Astrocyte (in vitro differentiated cells and primary cell): ENCODE results near the gene IFT43.

Experiments used
- CTCF ChIP-seq: IDR thresholded peaks from 2 replicates; pipeline ENCODE4 v1.5.1; 2011; ENCODE audit warnings: low read depth, mild to moderate bottlenecking, inconsistent platforms, low read length, moderate library complexity; ENCODE audit not compliant: insufficient read depth
- EZH2 ChIP-seq: IDR thresholded peaks from 2 replicates; pipeline ENCODE4 v1.6.1; 2012; ENCODE audit warnings: mild to moderate bottlenecking, low read length, inconsistent platforms; ENCODE audit not compliant: insufficient read depth

- TF ChIP-seq EZH2, result no peak
- TF ChIP-seq CTCF, result no peak
These were observed 128.1 kb downstream of the IFT43 start for GRCh38 chr14:76113691-76114090.
